GM12873 (cell line): ENCODE results near the gene FRMD4B.

Source experiments
- CTCF ChIP-seq: IDR thresholded peaks from 2 replicates; pipeline ENCODE4 v1.5.1; 2012; ENCODE audit warnings: low read depth, mild to moderate bottlenecking, moderate library complexity, low read length, control low read depth; ENCODE audit not compliant: insufficient read depth; ENCODE audit errors: missing control alignments

Gene FRMD4B

GRCh38 chr3:69282181-69282580 lies 103.7 kb downstream of the FRMD4B start:
- TF ChIP-seq CTCF: no peak

- TF ChIP-seq CTCF: no peak
Observed at GRCh38 chr3:69276884-69277283, 109.0 kb downstream of the FRMD4B start.

GRCh38 chr3:69273896-69274295 lies 112.0 kb downstream of the FRMD4B start:
- TF ChIP-seq CTCF: no peak

GRCh38 chr3:69272556-69272955 lies 113.3 kb downstream of the FRMD4B start:
- TF ChIP-seq CTCF: no peak

GRCh38 chr3:69271098-69271497 lies 114.8 kb downstream of the FRMD4B start:
- no peak for TF ChIP-seq CTCF

GRCh38 chr3:69266585-69266984 lies 119.3 kb downstream of the FRMD4B start:
- no peak for TF ChIP-seq CTCF

GRCh38 chr3:69260216-69260787 lies 125.6 kb downstream of the FRMD4B start:
- TF ChIP-seq CTCF: no peak
